Tibial artery (tissue), 4 donors: ENCODE results near the gene STX16.
A peak's percentile ranks its signal among the peaks of the same experiment; 100 is the strongest.

Experiments
- DNase-seq, 2 donors: peaks; one replicate each; pipeline ENCODE4 v3.0.0-alpha.2; 2019
- H3K27ac ChIP-seq, 2 donors: fragments of 200-600 bp; sonication (generic) in 1 of 2; 1 replicate in 1 of 2; 2 replicates in 1 of 2; pipeline ENCODE4 v1.5.1; 2018 to 2019; ENCODE audit warnings: mild to moderate bottlenecking in 1 of 2
- H3K27me3 ChIP-seq, 2 donors: fragments of 200-600 bp; sonication (generic) in 1 of 2; one replicate each; pipeline versions ENCODE4 v1.5.1 to v1.6.0; 2016 to 2019
- H3K36me3 ChIP-seq, 3 donors: fragments of 200-600 bp; sonication (generic) in 2 of 3; one replicate each; pipeline ENCODE4 v1.5.1; 2016 to 2019; ENCODE audit warnings: mild to moderate bottlenecking in 2 of 3
- H3K4me1 ChIP-seq, 4 donors: fragments of 200-600 bp; sonication (generic) in 2 of 4; 1 replicate in 3 of 4; 2 replicates in 1 of 4; pipeline ENCODE4 v1.5.1; 2016 to 2019
- H3K4me3 ChIP-seq, 2 donors: fragments of 200-600 bp; sonication (generic) in 1 of 2; 1 replicate in 1 of 2; 2 replicates in 1 of 2; pipeline ENCODE4 v1.5.1; 2018 to 2019; ENCODE audit warnings: mild to moderate bottlenecking in 2 of 2
- H3K9me3 ChIP-seq, 3 donors: fragments of 200-600 bp; sonication (generic) in 1 of 3; one replicate each; pipeline ENCODE4 v1.5.1; 2016 to 2019
- CTCF ChIP-seq, 2 experiments: fragments of 200-600 bp in 1 of 2; fragments of 450-650 bp in 1 of 2; IDR thresholded peaks; one replicate each; pipeline ENCODE4 v1.5.1; 2017 to 2019; ENCODE audit warnings: antibody characterized with exemption in 2 of 2, mild to moderate bottlenecking in 1 of 2, moderate library complexity in 1 of 2
- intact Hi-C: fragments of 100-400 bp; cut with DNase I; formaldehyde crosslinking; loops from one replicate; pipeline ENCODE4 v1.15.0; 2023; ENCODE audit warnings: low total_unique reads

The STX16 gene

GRCh38 chr20:58636396-58636982, 14.6 kb upstream of the STX16 start:
- Histone ChIP-seq H3K27ac (no peak overlapping the region), H3K4me3 (no peak overlapping the region), H3K36me3 (no peaks in the 10 kb centered on the region), H3K4me1 (peaks cover 0 to 8% (median 5%) of the 10 kb centered on the region in 4 donors), H3K27me3 (peaks cover 0 to 3% of the 10 kb centered on the region in 2 donors), H3K9me3 (no peaks in the 10 kb centered on the region)
- DNase-seq: peak; percentile 13 to 27
- intact Hi-C loops: no loop called here
- TF ChIP-seq CTCF (IDR thresholded peaks at IDR 0.05): no peak

GRCh38 chr20:58636983-58637421, 14.1 kb upstream of the STX16 start:
- TF ChIP-seq CTCF (IDR thresholded peaks at IDR 0.05): no peak
- Histone ChIP-seq H3K4me3 (no peak overlapping the region), H3K27me3 (peaks cover 0 to 3% of the 10 kb centered on the region in 2 donors), H3K36me3 (no peaks in the 10 kb centered on the region), H3K9me3 (no peaks in the 10 kb centered on the region), H3K27ac (no peak overlapping the region), H3K4me1 (peaks cover 0 to 8% (median 5%) of the 10 kb centered on the region in 4 donors)
- intact Hi-C loops: no loop called here
- peak in 1 of 2 donors; percentile 31 for DNase-seq

GRCh38 chr20:58637466-58638213, 13.4 kb upstream of the STX16 start:
- Histone ChIP-seq H3K4me3 (no peak overlapping the region), H3K27me3 (peaks cover 0 to 3% of the 10 kb centered on the region in 2 donors), H3K9me3 (no peaks in the 10 kb centered on the region), H3K36me3 (no peaks in the 10 kb centered on the region), H3K4me1 (peaks cover 0 to 8% (median 5%) of the 10 kb centered on the region in 4 donors), H3K27ac (no peak overlapping the region)
- peak in 1 of 2 donors; percentile 35 for DNase-seq
- no peak for TF ChIP-seq CTCF (IDR thresholded peaks at IDR 0.05)
- intact Hi-C loops: no loop called here

GRCh38 chr20:58638467-58639181, 12.5 kb upstream of the STX16 start:
- Histone ChIP-seq H3K36me3 (no peaks in the 10 kb centered on the region), H3K4me1 (peaks cover 0 to 8% (median 5%) of the 10 kb centered on the region in 4 donors), H3K9me3 (no peaks in the 10 kb centered on the region), H3K4me3 (no peak overlapping the region), H3K27me3 (peaks cover 0 to 3% of the 10 kb centered on the region in 2 donors), H3K27ac (no peak overlapping the region)
- DNase-seq: peak; percentile 5 to 12
- intact Hi-C loops: no loop called here
- TF ChIP-seq CTCF (IDR thresholded peaks at IDR 0.05): no peak

- TF ChIP-seq CTCF (IDR thresholded peaks at IDR 0.05): no peak
- DNase-seq: peak in 1 of 2 donors; percentile 5
- H3K4me1 ChIP-seq: peaks cover 0 to 6% (median 5%) of the 10 kb centered on the region in 4 donors
- no peak overlapping the region for H3K27ac ChIP-seq
- no peaks in the 10 kb centered on the region for H3K9me3 ChIP-seq
- H3K36me3 ChIP-seq: no peaks in the 10 kb centered on the region
- H3K4me3 ChIP-seq: no peak overlapping the region
- intact Hi-C loops: loop anchor here (10.0 kb wide), 1 partner anchor 245 kb away; no protein-coding TSS in a partner anchor
- H3K27me3 ChIP-seq: peaks cover 0 to 3% of the 10 kb centered on the region in 2 donors
These were observed 11.6 kb upstream of the STX16 start for GRCh38 chr20:58639182-58640146.
